ENCODE results near the gene GRID2. TPM values are rescaled to one million over a fixed set of nuclear protein-coding genes. Genes with fewer than 3 reads are reported as not detected.

GRID2 gene
- polyA plus RNA-seq, 1 donor = 0.57 TPM

GRCh38 chr4:92862509-92862908 is 558.7 kb downstream of the GRID2 start:
- no peaks in the 10 kb centered on the region for H3K27me3 ChIP-seq (ENCODE audit: control insufficient read depth, insufficient read depth, low read length)
- H3K4me1 ChIP-seq (ENCODE audit: control insufficient read depth, insufficient read depth, low read length) = no peaks in the 10 kb centered on the region
- no peaks in the 10 kb centered on the region for H3K9me3 ChIP-seq (ENCODE audit: control insufficient read depth, low read depth, low read length)
- no peaks in the 10 kb centered on the region for H3K36me3 ChIP-seq (ENCODE audit: control insufficient read depth, insufficient read depth, low read length)
- H3K4me3 ChIP-seq (ENCODE audit: low read length) = no peak overlapping the region
- no peak overlapping the region for H3K27ac ChIP-seq (ENCODE audit: low read length)
- no peak for DNase-seq

GRCh38 chr4:92864096-92864495 is 560.3 kb downstream of the GRID2 start:
- Histone ChIP-seq H3K9me3 (ENCODE audit: control insufficient read depth, low read depth, low read length) (no peaks in the 10 kb centered on the region), H3K36me3 (ENCODE audit: control insufficient read depth, insufficient read depth, low read length) (no peaks in the 10 kb centered on the region), H3K27me3 (ENCODE audit: control insufficient read depth, insufficient read depth, low read length) (no peaks in the 10 kb centered on the region), H3K27ac (ENCODE audit: low read length) (no peak overlapping the region), H3K4me1 (ENCODE audit: control insufficient read depth, insufficient read depth, low read length) (no peaks in the 10 kb centered on the region), H3K4me3 (ENCODE audit: low read length) (no peak overlapping the region)
- DNase-seq = no peak
- no CpG with 5 or more reads among the region's 1 CpG for WGBS (ENCODE audit: insufficient coverage, low lambda C conversion rate)

GRCh38 chr4:92872604-92873003 is 568.8 kb downstream of the GRID2 start:
- no peaks in the 10 kb centered on the region for H3K36me3 ChIP-seq (ENCODE audit: control insufficient read depth, insufficient read depth, low read length)
- DNase-seq = peak in 1 of 2 donors; percentile 39
- no peaks in the 10 kb centered on the region for H3K4me1 ChIP-seq (ENCODE audit: control insufficient read depth, insufficient read depth, low read length)
- no peaks in the 10 kb centered on the region for H3K9me3 ChIP-seq (ENCODE audit: control insufficient read depth, low read depth, low read length)
- WGBS (ENCODE audit: insufficient coverage, low lambda C conversion rate) = 100% methylated on average over 1 of the region's 1 CpG
- H3K4me3 ChIP-seq (ENCODE audit: low read length) = no peak overlapping the region
- no peak overlapping the region for H3K27ac ChIP-seq (ENCODE audit: low read length)
- H3K27me3 ChIP-seq (ENCODE audit: control insufficient read depth, insufficient read depth, low read length) = no peaks in the 10 kb centered on the region

GRCh38 chr4:92885632-92886031 is 581.9 kb downstream of the GRID2 start:
- Histone ChIP-seq H3K4me3 (ENCODE audit: low read length) (no peak overlapping the region), H3K9me3 (ENCODE audit: control insufficient read depth, low read depth, low read length) (no peaks in the 10 kb centered on the region), H3K27me3 (ENCODE audit: control insufficient read depth, insufficient read depth, low read length) (no peaks in the 10 kb centered on the region), H3K4me1 (ENCODE audit: control insufficient read depth, insufficient read depth, low read length) (no peaks in the 10 kb centered on the region), H3K27ac (ENCODE audit: low read length) (no peak overlapping the region), H3K36me3 (ENCODE audit: control insufficient read depth, insufficient read depth, low read length) (no peaks in the 10 kb centered on the region)
- DNase-seq = no peak
- no CpG with 5 or more reads among the region's 1 CpG for WGBS (ENCODE audit: insufficient coverage, low lambda C conversion rate)

- Histone ChIP-seq H3K36me3 (ENCODE audit: control insufficient read depth, insufficient read depth, low read length) (no peaks in the 10 kb centered on the region), H3K4me3 (ENCODE audit: low read length) (no peak overlapping the region), H3K27me3 (ENCODE audit: control insufficient read depth, insufficient read depth, low read length) (no peaks in the 10 kb centered on the region), H3K27ac (ENCODE audit: low read length) (no peak overlapping the region), H3K9me3 (ENCODE audit: control insufficient read depth, low read depth, low read length) (no peaks in the 10 kb centered on the region), H3K4me1 (ENCODE audit: control insufficient read depth, insufficient read depth, low read length) (no peaks in the 10 kb centered on the region)
- no CpG with 5 or more reads among the region's 2 CpGs for WGBS (ENCODE audit: insufficient coverage, low lambda C conversion rate)
- DNase-seq = no peak
Measured at GRCh38 chr4:92952426-92952825, 648.7 kb downstream of the GRID2 start.

GRCh38 chr4:92952897-92953296 is 649.1 kb downstream of the GRID2 start:
- H3K9me3 ChIP-seq (ENCODE audit: control insufficient read depth, low read depth, low read length) = no peaks in the 10 kb centered on the region
- no peak overlapping the region for H3K4me3 ChIP-seq (ENCODE audit: low read length)
- WGBS (ENCODE audit: insufficient coverage, low lambda C conversion rate) = no CpG with 5 or more reads among the region's 3 CpGs
- DNase-seq = no peak
- no peaks in the 10 kb centered on the region for H3K36me3 ChIP-seq (ENCODE audit: control insufficient read depth, insufficient read depth, low read length)
- no peak overlapping the region for H3K27ac ChIP-seq (ENCODE audit: low read length)
- H3K4me1 ChIP-seq (ENCODE audit: control insufficient read depth, insufficient read depth, low read length) = no peaks in the 10 kb centered on the region
- no peaks in the 10 kb centered on the region for H3K27me3 ChIP-seq (ENCODE audit: control insufficient read depth, insufficient read depth, low read length)

- WGBS (ENCODE audit: insufficient coverage, low lambda C conversion rate) = no CpG with 5 or more reads among the region's 3 CpGs
- Histone ChIP-seq H3K27ac (ENCODE audit: low read length) (no peak overlapping the region), H3K9me3 (ENCODE audit: control insufficient read depth, low read depth, low read length) (no peaks in the 10 kb centered on the region), H3K36me3 (ENCODE audit: control insufficient read depth, insufficient read depth, low read length) (no peaks in the 10 kb centered on the region), H3K4me3 (ENCODE audit: low read length) (no peak overlapping the region), H3K27me3 (ENCODE audit: control insufficient read depth, insufficient read depth, low read length) (no peaks in the 10 kb centered on the region), H3K4me1 (ENCODE audit: control insufficient read depth, insufficient read depth, low read length) (no peaks in the 10 kb centered on the region)
- DNase-seq = no peak
Measured at GRCh38 chr4:92953462-92953861, 649.7 kb downstream of the GRID2 start.

GRCh38 chr4:92961881-92962280 is 658.1 kb downstream of the GRID2 start:
- no peak for DNase-seq
- WGBS (ENCODE audit: insufficient coverage, low lambda C conversion rate) = 100% methylated on average over 2 of the region's 2 CpGs
- H3K36me3 ChIP-seq (ENCODE audit: control insufficient read depth, insufficient read depth, low read length) = no peaks in the 10 kb centered on the region
- H3K4me1 ChIP-seq (ENCODE audit: control insufficient read depth, insufficient read depth, low read length) = no peaks in the 10 kb centered on the region
- no peak overlapping the region for H3K27ac ChIP-seq (ENCODE audit: low read length)
- H3K9me3 ChIP-seq (ENCODE audit: control insufficient read depth, low read depth, low read length) = no peaks in the 10 kb centered on the region
- H3K27me3 ChIP-seq (ENCODE audit: control insufficient read depth, insufficient read depth, low read length) = no peaks in the 10 kb centered on the region
- no peak overlapping the region for H3K4me3 ChIP-seq (ENCODE audit: low read length)

- Histone ChIP-seq H3K9me3 (ENCODE audit: control insufficient read depth, low read depth, low read length) (no peaks in the 10 kb centered on the region), H3K4me3 (ENCODE audit: low read length) (no peak overlapping the region), H3K4me1 (ENCODE audit: control insufficient read depth, insufficient read depth, low read length) (no peaks in the 10 kb centered on the region), H3K36me3 (ENCODE audit: control insufficient read depth, insufficient read depth, low read length) (no peaks in the 10 kb centered on the region), H3K27me3 (ENCODE audit: control insufficient read depth, insufficient read depth, low read length) (no peaks in the 10 kb centered on the region), H3K27ac (ENCODE audit: low read length) (no peak overlapping the region)
- WGBS (ENCODE audit: insufficient coverage, low lambda C conversion rate) = 100% methylated on average over 1 of the region's 2 CpGs
- DNase-seq = no peak
Measured at GRCh38 chr4:92962831-92963230, 659.1 kb downstream of the GRID2 start.

- no peaks in the 10 kb centered on the region for H3K9me3 ChIP-seq (ENCODE audit: control insufficient read depth, low read depth, low read length)
- H3K27me3 ChIP-seq (ENCODE audit: control insufficient read depth, insufficient read depth, low read length) = no peaks in the 10 kb centered on the region
- WGBS (ENCODE audit: insufficient coverage, low lambda C conversion rate) = no CpG with 5 or more reads among the region's 1 CpG
- DNase-seq = no peak
- H3K4me3 ChIP-seq (ENCODE audit: low read length) = no peak overlapping the region
- no peak overlapping the region for H3K27ac ChIP-seq (ENCODE audit: low read length)
- H3K36me3 ChIP-seq (ENCODE audit: control insufficient read depth, insufficient read depth, low read length) = no peaks in the 10 kb centered on the region
- no peaks in the 10 kb centered on the region for H3K4me1 ChIP-seq (ENCODE audit: control insufficient read depth, insufficient read depth, low read length)
Measured at GRCh38 chr4:92968556-92968955, 664.8 kb downstream of the GRID2 start.

- Histone ChIP-seq H3K27me3 (ENCODE audit: control insufficient read depth, insufficient read depth, low read length) (no peaks in the 10 kb centered on the region), H3K4me3 (ENCODE audit: low read length) (no peak overlapping the region), H3K27ac (ENCODE audit: low read length) (no peak overlapping the region), H3K9me3 (ENCODE audit: control insufficient read depth, low read depth, low read length) (no peaks in the 10 kb centered on the region), H3K36me3 (ENCODE audit: control insufficient read depth, insufficient read depth, low read length) (no peaks in the 10 kb centered on the region), H3K4me1 (ENCODE audit: control insufficient read depth, insufficient read depth, low read length) (no peaks in the 10 kb centered on the region)
- no peak for DNase-seq
- WGBS (ENCODE audit: insufficient coverage, low lambda C conversion rate) = no CpG with 5 or more reads among the region's 1 CpG
Measured at GRCh38 chr4:92968996-92969395, 665.2 kb downstream of the GRID2 start.

All from large intestine (tissue), 3 donors.